Retinal pigment epithelial cell (primary cell): ENCODE measurements around the gene FGD6.
A peak's percentile ranks its signal among the peaks of the same experiment; 100 is the strongest.

Experiments
- DNase-seq: peaks from one replicate; pipeline ENCODE4 v3.0.0-alpha.2; 2010; ENCODE audit warnings: low read depth
- H3K4me3 ChIP-seq: 2 replicates; pipeline ENCODE4 v1.5.1; 2011; ENCODE audit warnings: mild to moderate bottlenecking, low read length, control low read depth, moderate library complexity
- TF ChIP-seq, protein P1 (sequence below): conservative IDR thresholded peaks from 2 replicates; pipeline ENCODE4 v1.5.1; 2011; ENCODE audit warnings: low read depth, low read length, control low read depth, inconsistent platforms

FGD6 gene

DNA sequence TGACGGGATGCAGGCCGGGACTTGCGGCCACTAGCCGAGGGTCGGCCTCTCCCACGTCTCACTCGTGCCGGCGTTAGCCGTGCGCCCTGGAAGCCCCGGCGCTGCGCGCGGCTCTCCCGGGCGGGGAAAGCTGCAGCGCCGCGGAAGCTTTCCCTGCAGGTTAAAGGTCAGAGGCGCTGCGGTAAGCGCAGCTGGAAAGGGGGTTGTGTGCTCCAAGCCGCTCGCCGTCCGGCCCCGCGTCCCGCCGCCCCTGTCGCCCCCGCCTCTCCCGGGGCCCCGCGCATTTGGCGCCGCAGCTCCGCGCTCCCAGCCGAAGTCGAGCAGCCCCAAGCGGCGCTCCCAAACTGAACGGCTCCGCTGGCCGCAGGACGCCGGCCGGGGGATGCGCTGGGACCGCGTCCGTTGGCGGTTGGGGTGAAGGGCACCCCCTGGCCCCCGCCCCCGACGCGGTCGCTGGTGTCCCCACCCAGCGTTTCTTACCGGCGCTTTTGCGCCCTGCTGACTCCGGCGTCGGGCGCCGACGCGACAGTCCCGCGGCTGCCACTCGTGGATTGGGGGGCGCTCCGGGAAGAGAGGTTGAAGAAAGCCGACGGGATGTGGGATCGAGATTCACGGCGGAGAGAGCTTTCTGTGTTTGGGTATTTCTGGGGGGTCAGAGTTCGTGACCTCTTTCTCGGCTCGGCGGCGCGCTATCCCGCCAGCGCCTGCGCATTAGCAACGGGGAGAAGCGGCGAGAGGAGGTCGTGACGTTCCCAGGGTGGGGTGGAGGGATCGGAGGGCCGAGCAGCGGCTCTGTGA lies 144.2 kb downstream of the FGD6 start, which contains the start of gene NR2C1:
Gene NR2C1, minus strand, starts transcription at position 719 of the 798 bp plus-strand sequence. CDS start 6,234 bp downstream, outside the sequence.
- peak within 1 kb of the TSS; percentile 92 for H3K4me3 ChIP-seq

DNA sequence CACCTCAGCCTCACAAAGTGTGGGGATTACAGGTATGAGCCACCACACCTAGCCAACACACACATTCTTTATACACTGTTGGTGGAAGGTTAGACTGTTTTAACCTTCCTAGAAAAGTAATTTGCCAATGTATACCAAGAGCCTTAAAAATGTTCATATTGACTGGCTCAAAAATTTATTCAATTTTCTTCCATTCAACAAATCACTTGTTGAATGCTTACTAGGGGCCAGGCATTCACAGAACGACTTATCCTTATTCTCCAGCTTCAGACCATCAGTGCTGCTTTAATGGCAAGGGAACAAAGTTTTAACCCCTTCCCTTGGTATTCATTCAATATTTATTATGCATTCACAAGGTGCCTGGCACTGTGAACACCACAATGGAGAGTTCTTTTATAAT lies 146.9 kb downstream of the FGD6 start:
- DNase-seq: no peak
- no peak overlapping the region for H3K4me3 ChIP-seq
- TF ChIP-seq, protein P1, sequence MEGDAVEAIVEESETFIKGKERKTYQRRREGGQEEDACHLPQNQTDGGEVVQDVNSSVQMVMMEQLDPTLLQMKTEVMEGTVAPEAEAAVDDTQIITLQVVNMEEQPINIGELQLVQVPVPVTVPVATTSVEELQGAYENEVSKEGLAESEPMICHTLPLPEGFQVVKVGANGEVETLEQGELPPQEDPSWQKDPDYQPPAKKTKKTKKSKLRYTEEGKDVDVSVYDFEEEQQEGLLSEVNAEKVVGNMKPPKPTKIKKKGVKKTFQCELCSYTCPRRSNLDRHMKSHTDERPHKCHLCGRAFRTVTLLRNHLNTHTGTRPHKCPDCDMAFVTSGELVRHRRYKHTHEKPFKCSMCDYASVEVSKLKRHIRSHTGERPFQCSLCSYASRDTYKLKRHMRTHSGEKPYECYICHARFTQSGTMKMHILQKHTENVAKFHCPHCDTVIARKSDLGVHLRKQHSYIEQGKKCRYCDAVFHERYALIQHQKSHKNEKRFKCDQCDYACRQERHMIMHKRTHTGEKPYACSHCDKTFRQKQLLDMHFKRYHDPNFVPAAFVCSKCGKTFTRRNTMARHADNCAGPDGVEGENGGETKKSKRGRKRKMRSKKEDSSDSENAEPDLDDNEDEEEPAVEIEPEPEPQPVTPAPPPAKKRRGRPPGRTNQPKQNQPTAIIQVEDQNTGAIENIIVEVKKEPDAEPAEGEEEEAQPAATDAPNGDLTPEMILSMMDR: no peak

More for the DNA sequence above, 144.2 kb downstream of the FGD6 start, which contains the start of gene NR2C1:
- DNase-seq: peak; percentile 79
- TF ChIP-seq, protein P1: no peak

DNA sequence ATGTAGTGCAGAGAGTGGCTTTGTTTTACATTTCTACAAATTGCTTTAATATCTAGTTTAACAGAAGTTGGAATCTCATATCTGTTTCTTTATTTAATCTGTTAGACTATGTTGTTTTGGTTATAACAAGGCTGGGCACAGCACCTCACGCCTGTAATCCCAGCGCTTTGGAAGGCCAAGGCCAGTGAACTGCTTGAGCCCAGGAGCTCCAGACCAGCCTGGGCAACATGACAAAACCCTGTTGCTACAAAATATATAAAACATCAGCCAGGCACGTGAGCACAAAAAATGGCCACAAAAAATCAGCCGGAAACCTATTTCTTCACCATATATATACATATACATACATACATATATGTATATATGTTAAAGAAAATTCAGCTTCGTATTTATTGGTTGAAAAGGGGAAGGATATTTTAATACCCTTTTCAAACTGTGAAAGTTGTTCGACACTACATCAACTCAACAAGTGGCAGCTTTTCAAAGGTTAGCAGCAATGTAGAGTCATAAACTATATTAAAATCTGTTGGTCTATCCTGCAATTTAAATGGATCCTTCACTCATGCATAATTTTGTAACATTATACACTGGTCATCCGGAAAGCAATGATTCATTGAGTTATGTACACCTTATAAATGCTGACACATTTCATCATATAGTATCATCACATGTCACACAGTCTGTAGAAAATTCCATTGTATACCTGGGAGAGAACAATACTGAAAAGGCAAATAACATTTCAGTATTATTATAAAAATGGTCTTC lies 151.0 kb downstream of the FGD6 start:
- DNase-seq: no peak
- no peak overlapping the region for H3K4me3 ChIP-seq
- TF ChIP-seq, protein P1: no peak

DNA sequence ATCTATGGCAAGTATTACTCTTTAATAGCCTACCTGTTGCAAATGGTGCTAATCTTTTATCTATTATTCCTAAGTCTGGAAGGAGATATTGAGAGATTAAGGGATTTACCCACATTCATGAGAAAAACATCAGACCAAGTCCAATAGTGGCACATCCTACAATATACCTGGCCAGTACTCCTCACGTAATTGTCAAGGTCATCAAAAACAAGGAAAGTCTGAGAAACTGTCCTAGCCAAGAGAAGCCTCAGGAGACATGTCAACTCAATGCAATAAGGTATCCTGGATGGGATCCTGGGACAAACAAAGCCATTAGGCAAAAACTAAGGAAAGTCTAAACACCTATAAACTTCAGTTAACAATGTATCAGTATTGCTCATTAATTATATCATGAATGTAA lies 156.3 kb downstream of the FGD6 start:
- TF ChIP-seq, protein P1: no peak
- no peak for DNase-seq
- H3K4me3 ChIP-seq: no peak overlapping the region

DNA sequence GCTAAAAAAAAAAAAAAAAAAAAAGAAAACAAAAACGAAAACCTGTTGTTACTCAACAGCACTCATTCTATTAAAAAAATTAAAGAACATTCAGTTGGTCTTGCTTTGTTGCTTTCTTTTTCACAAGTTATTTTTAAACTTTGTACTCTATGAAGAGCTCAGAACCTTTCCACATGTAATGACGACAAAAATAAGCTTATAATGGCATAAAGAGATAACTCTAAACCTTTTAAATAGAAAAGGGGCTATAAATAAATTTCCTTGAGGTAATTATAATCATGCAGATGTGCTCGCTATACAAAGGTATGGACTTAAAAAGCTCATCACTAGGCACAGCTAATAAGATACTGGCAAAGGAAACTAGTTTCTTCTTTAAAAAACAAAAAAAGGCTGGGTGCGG lies 157.3 kb downstream of the FGD6 start:
- no peak overlapping the region for H3K4me3 ChIP-seq
- no peak for DNase-seq
- TF ChIP-seq, protein P1: no peak

DNA sequence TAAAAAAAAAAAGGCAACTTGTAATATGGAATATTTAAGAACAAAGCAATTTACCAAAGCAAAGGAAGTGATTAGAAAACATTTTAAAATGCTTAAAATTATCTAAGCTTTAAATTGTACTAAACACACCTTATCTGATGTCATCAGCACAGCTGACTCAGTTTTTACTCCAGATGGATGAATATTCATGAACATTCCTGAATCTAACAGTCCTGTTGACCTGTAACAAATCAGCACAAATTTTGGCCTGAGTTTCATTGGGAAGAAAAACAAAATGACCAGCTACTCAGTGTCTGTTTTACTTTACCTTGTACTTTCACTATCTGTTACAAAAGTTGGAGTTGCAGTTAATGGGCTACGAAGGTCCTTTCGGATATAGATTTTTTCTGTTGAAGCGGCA lies 159.8 kb downstream of the FGD6 start:
- no peak overlapping the region for H3K4me3 ChIP-seq
- TF ChIP-seq, protein P1: no peak
- DNase-seq: no peak

DNA sequence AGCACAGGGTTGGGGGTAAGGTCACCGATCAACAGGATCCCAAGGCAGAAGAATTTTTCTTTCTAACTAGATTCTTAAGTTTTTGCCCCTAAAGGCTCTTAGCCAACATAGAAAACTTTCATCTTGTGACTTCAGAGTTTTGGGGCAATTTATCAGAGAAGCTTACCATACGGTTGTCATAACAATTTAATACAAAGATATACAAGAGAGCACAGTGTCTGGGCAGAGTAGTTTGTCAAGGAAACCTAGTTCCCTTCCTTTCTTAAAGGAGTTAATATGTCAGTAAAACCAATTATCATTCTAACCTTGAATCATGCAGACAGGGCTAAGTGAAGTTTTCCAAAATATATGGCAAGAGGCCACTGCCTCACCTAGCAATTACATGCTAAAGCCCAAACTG lies 162.2 kb downstream of the FGD6 start:
- no peak overlapping the region for H3K4me3 ChIP-seq
- TF ChIP-seq, protein P1: no peak
- no peak for DNase-seq
